Neural progenitor cell (in vitro differentiated cells): ENCODE measurements around the gene TMEM43.

Experiments used
- EZH2phosphoT487 ChIP-seq: fragments of 200-600 bp; sonication (generic); IDR thresholded peaks from 2 replicates; pipeline ENCODE4 v1.6.1; 2017; ENCODE audit warnings: antibody characterized with exemption
- TF ChIP-seq, protein P1 (sequence below): fragments of 200-600 bp; sonication (generic); IDR thresholded peaks from 2 replicates; pipeline ENCODE4 v1.5.1; 2017; ENCODE audit warnings: antibody characterized with exemption, mild to moderate bottlenecking

DNA sequence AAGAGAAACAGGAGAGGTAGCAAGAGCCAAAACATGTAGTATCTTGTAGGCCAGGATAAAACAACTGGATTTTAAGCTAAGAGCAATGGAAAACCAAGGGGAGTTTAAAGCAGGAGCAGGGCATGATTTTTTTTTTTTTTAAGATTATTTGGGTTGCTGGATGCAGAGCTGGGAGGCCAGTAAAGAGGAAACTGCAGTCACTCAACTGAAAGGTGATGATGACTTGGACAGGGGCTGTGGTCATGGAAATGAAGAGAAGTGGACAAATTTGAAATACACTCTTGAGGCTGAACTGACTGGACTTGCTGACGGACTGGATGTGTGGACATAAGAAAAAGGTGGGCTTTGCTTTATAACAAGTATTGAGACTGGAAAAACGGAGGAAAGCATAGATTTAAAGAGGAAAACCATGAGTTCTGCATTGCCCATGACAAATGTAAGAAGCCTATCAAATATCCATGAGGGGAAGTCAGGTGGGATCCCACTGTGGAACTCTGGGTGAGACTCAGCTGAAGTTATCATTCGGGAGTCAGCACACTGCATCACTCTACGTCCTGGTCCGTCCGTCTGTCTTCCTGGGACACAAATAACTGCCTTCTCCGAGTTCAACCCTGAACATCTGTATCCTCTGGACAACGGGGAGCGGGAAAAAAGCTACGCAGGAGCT lies 52.9 kb downstream of the TMEM43 start:
- TF ChIP-seq, protein P1, sequence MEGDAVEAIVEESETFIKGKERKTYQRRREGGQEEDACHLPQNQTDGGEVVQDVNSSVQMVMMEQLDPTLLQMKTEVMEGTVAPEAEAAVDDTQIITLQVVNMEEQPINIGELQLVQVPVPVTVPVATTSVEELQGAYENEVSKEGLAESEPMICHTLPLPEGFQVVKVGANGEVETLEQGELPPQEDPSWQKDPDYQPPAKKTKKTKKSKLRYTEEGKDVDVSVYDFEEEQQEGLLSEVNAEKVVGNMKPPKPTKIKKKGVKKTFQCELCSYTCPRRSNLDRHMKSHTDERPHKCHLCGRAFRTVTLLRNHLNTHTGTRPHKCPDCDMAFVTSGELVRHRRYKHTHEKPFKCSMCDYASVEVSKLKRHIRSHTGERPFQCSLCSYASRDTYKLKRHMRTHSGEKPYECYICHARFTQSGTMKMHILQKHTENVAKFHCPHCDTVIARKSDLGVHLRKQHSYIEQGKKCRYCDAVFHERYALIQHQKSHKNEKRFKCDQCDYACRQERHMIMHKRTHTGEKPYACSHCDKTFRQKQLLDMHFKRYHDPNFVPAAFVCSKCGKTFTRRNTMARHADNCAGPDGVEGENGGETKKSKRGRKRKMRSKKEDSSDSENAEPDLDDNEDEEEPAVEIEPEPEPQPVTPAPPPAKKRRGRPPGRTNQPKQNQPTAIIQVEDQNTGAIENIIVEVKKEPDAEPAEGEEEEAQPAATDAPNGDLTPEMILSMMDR = no peak
- TF ChIP-seq EZH2phosphoT487 = no peak
